Glomerular visceral epithelial cell (primary cell): Measurements from ENCODE around the gene INPP4A.
A peak's percentile ranks its signal among the peaks of the same experiment; 100 is the strongest.

ENCODE experiments used
- DNase-seq: peaks from one replicate; pipeline ENCODE4 v3.0.0-alpha.2; 2016; ENCODE audit errors: extremely low spot score

Gene INPP4A

GRCh38 chr2:98436734-98437133 is 7.9 kb upstream of the INPP4A start:
- no peak for DNase-seq

- no peak for DNase-seq
Observed at GRCh38 chr2:98438190-98439133, 6.2 kb upstream of the INPP4A start.

DNA sequence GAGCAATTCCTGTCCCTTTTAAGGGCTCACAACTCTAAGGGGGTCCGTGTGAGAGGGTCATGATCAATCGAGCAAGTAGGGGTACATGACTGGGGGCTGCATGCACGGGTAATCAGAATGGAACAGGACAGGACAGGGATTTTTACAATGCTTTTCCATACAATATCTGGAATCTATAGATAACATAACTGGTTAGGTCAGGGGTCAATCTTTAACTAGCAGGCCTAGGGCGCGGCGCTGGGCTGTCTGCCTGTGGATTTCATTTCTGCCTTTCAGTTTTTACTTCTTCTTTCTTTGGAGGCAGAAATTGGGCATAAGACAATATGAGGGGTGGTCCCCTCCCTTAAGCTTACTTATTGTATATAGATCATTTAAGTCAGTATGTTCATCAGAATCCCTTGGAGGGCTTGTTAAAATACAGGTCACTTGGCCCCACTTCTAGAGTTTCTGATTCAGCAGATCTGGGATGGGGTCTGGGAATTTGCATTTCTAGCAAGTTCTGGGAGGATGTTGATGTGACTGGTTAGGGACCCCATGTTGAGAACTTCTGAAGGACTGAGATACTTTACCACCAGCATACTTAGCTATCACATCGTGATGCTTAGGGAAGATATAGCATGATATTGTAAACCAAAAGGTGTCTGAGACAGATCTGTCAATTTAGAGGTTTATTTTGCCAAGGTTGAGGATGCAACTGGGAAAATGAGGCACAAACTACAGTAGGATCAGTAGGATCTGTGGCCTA is 2.8 kb upstream of the INPP4A start:
- DNase-seq, result no peak

- no peak for DNase-seq
Observed at GRCh38 chr2:98442488-98442887, 2.2 kb upstream of the INPP4A start.

- DNase-seq, result no peak
Observed at GRCh38 chr2:98445177-98445682, 572 bp downstream of the INPP4A start.

DNA sequence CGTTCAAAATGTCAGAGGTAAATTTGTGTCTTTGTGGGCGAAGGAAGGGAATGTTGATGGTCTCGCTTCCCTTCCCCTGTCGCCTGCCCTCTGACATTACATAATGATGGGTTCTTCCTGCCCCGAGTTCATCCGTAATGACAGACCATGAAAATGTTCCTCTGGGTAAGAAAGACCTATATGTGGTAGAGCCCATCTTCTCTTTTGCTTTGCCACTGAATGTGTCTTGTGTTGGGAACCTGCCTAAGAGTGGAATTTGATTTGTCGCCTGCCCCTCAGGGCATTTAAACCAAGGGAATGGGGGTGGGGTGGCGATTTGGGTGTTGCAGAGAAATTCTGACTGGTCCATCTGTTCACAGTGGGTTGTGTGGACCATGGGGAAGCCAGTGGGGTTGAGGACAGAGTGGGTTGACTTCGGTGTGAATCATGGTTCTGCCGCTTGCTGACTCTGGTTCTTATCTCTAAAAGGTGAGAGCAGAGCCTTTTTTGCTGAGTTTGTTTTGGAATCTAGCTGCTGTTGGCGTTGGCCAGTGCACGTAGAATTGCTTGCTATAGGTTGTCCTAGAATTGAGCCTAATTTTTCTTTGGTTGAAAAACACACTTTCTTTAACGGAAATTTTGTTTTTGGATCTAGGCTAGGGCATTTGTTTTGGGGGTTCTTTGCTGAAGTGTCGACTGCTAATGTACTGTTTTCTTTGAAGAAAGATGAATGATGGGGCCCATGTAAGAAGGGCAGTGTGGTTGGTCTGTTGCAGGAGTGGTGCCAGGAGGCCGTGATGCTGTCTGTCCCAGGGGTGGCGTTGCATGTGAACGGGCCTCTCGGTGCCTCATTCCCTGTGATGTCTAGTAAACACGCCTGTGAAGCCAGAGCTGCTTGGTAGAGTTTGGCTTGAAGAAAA is 1.3 kb downstream of the INPP4A start:
- peak; percentile 23 for DNase-seq

GRCh38 chr2:98446850-98447249 is 2.2 kb downstream of the INPP4A start:
- no peak for DNase-seq

GRCh38 chr2:98448441-98449145 is 3.9 kb downstream of the INPP4A start:
- DNase-seq, result no peak

DNA sequence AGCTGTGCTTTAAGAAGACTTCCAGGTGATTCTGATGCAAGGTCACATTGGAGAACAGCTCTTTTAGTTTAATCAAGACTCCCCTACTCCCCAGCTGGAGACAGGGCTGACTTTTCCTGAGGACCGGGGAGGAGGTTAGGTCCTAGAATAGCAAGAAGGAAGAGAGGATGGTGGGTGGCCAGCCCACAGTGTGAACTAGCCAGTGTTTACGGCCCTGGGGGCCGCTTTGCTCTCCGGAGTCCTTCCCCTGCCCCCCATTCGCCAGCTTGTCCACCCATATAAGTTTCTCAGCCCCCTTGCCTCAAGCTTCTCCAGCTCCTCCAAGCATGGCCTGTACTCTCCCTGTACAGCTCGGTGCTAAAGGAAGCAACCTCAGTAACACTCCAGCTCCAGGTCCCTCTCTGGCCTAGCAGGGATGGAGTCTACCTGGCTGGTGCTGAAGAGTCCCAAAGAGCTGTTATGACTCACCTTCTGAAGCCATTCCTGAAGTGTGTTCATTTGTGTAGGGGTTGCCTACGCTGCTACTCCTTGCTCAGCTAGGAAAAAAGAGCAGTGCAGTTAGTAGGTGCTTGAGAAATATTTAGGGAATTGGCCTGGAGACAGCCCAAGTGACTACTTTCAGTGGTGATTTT is 7.9 kb downstream of the INPP4A start:
- DNase-seq, result no peak

DNA sequence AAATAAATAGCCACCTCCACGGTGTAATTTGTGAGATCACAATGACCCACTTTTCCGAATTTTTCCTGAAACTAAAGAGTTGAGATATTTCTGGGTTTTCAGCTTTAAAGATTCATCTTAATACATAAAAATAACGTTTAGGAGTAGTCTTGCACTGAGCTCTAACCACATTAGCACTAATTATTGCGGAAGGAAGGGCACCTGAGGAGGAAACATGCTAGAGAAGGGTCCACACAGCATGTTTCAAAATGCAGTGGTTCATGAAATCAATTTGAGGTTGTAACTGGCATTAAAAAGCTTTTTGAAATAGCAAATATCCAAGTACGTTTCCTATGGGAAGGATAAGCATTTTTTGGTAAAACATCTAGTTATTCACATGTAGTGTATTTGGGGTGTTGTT is 8.4 kb downstream of the INPP4A start:
- DNase-seq, result no peak

GRCh38 chr2:98453531-98453930 is 8.9 kb downstream of the INPP4A start:
- DNase-seq, result no peak

- DNase-seq, result no peak
Observed at GRCh38 chr2:98454073-98454472, 9.4 kb downstream of the INPP4A start.

- peak; percentile 38 for DNase-seq
Observed at GRCh38 chr2:98454500-98455235, 10.0 kb downstream of the INPP4A start.

DNA sequence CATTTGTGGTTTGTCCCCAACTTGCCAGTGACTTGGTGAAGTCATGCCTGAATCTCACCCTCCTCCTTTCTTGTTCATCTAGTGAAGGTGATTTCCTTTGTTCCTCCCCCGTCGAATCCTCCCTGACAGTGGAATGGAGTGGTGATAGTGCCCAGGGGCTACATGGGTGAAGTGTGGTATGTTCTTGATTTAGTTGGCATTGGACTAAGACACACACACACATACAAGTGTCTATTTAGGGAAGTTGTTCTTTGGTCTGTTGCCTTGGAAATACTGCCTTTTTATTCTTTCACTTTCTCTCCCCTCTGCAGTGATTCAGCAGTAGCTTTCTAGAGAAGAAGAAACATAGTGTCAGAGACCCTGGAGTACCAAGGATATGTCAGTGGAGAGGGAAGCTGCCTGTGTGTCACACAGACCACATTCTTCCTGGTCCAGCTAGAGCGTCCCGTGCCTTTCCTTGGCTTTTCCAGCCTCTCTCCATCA is 10.9 kb downstream of the INPP4A start:
- DNase-seq, result no peak

- no peak for DNase-seq
Observed at GRCh38 chr2:98457045-98457696, 12.5 kb downstream of the INPP4A start.

DNA sequence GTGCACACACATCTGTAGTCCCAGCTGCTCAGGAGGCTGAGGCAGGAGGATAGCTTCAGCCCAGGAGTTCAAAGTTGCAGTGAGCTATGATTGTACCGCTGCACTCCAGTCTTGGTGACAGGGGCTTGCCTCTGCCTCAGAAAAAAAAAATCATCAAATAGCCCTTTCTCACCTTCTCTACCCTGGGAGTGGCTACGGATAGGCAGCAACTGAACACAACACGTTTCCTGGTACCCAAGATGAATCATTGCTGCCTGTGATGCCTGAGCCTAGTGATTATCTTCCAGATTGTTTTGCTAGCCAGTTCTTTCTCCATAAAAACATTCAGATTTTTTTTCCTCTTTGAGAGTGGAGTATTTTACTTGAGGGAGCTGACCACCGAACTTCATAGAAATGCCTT is 13.5 kb downstream of the INPP4A start:
- DNase-seq, result no peak

DNA sequence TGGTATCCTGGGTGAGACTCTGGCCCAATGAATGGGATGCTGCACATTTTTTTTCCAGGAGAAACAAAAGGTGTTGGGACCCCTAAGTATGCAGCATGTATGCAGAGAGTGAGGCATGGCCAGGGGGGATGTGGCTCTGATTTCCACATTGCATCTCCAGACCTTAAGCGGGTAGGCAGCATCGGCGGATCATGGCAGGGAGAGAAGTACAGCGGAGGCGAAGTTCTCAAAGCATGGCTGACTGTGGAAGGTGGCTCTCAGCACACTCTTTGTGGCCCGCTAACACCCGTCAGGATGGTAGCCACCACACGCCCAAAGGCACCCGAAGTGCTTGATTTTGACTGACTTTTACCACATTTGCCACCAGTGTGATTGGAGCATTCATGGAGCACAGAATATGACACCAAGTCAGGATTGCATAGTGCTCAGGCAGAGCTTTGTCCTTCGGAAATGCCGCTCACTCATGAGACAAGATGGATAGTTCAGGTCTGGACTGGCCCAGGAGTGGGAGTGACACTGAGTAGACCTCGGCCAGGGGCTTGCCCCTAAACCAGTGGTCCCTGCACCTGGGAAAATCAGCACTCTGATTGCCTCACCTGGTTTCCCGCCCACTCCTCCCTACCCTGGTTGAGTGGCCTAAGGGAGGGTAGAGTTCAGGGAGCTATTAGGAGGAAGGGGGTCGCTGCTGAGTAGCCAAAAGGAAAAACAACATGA is 14.2 kb downstream of the INPP4A start:
- no peak for DNase-seq

DNA sequence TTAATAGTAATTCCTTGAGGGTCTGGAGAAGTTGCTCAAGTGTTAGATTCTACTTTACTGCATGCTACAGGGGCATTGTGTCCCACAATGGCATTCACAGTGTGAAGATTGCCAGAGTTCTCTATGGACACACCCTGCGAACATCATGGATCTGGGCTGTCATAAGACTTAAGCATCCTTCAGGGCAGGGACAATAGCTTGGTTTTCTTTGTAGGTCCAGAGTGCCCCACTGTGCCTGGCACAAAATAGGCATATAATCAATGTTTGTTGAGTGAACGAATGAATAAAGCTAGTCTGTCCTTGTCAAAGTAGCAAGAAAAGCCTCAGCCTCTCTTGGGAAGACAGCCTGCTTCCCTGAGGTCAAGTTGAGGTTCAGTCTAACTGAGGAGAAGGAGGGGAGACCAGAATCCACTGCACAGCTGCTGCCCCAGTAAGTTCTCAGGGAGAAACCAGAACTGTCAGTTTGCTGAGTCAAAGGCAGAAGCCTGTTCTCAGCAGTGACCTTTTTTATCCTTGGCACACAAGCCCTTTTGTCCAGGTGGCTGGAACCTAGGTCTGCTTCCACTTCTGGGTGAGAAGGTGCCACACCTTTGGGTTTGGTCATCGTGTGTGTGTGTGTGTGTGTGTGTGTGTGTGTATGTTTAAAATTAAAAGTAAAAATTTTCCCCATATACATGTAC is 15.0 kb downstream of the INPP4A start:
- no peak for DNase-seq
